Osteoblast (primary cell): ENCODE measurements around the gene PARP16. TPM values are rescaled to one million over a fixed set of nuclear protein-coding genes. Genes with fewer than 3 reads are reported as not detected.

Experiments
- DNase-seq: peaks from one replicate; pipeline ENCODE4 v3.0.0; 2011; ENCODE audit warnings: low spot score, mixed read lengths; ENCODE audit not compliant: insufficient read length; ENCODE audit errors: missing footprints
- H2AFZ ChIP-seq: 2 replicates; pipeline ENCODE4 v1.6.0; 2011; ENCODE audit warnings: mild to moderate bottlenecking, low read length
- H3K27ac ChIP-seq: 2 replicates; pipeline ENCODE4 v1.5.1; 2011; ENCODE audit warnings: mild to moderate bottlenecking, low read depth, low read length, moderate library complexity
- H3K27me3 ChIP-seq: 2 replicates; pipeline ENCODE4 v1.6.0; 2012; ENCODE audit warnings: mild to moderate bottlenecking, control low read depth, inconsistent platforms, low read length, moderate library complexity; ENCODE audit not compliant: insufficient read depth
- H3K36me3 ChIP-seq: 2 replicates; pipeline ENCODE4 v1.5.1; 2011; ENCODE audit warnings: mild to moderate bottlenecking, low read length, control low read depth, moderate library complexity; ENCODE audit not compliant: insufficient read depth
- H3K4me1 ChIP-seq: 2 replicates; pipeline ENCODE4 v1.5.1; 2011; ENCODE audit warnings: mild to moderate bottlenecking, low read length, control low read depth, moderate library complexity; ENCODE audit not compliant: insufficient read depth
- H3K4me2 ChIP-seq: 2 replicates; pipeline ENCODE4 v1.6.0; 2011; ENCODE audit warnings: mild to moderate bottlenecking, low read length; ENCODE audit not compliant: insufficient read depth
- H3K4me3 ChIP-seq: fragments of 200-600 bp; sonication (generic); 3 replicates; pipeline ENCODE4 v1.5.1; 2012; ENCODE audit warnings: mild to moderate bottlenecking, low read length, inconsistent platforms; ENCODE audit not compliant: insufficient read depth
- H3K79me2 ChIP-seq: 2 replicates; pipeline ENCODE4 v1.6.0; 2012; ENCODE audit warnings: mild to moderate bottlenecking, low read length, control low read depth, inconsistent platforms; ENCODE audit not compliant: insufficient read depth
- H3K9me3 ChIP-seq: 2 replicates; pipeline ENCODE4 v1.5.1; 2011; ENCODE audit warnings: low read depth, low read length, control low read depth
- H4K20me1 ChIP-seq: 2 replicates; pipeline ENCODE4 v1.6.0; 2012; ENCODE audit warnings: mild to moderate bottlenecking, low read length, control low read depth; ENCODE audit not compliant: insufficient read depth
- CTCF ChIP-seq: IDR thresholded peaks from 2 replicates; pipeline ENCODE4 v1.5.1; 2011; ENCODE audit warnings: mild to moderate bottlenecking, low read depth, low read length, moderate library complexity; ENCODE audit errors: extremely low read depth
- total RNA-seq: library from RNA; depleted of rRNA; stranded (reverse); fragments of >200 nt; gene quantifications from 2 replicates; pipeline ENCODE4 v1.2.3, GENCODE V29; 2012

PARP16 gene
- total RNA-seq, 1 donor: 6.2 TPM

GRCh38 chr15:65221697-65222096 lies 65.0 kb downstream of the PARP16 start:
- Histone ChIP-seq H3K27me3 (peaks cover 2% of the 10 kb centered on the region), H2AFZ (no peak overlapping the region), H3K4me1 (no peaks in the 10 kb centered on the region), H3K9me3 (no peaks in the 10 kb centered on the region), H3K79me2 (no peaks in the 10 kb centered on the region), H3K4me2 (no peak overlapping the region), H3K36me3 (no peaks in the 10 kb centered on the region), H4K20me1 (no peaks in the 10 kb centered on the region), H3K27ac (no peak overlapping the region), H3K4me3 (no peak overlapping the region)
- no peak for DNase-seq
- no peak for TF ChIP-seq CTCF

DNA sequence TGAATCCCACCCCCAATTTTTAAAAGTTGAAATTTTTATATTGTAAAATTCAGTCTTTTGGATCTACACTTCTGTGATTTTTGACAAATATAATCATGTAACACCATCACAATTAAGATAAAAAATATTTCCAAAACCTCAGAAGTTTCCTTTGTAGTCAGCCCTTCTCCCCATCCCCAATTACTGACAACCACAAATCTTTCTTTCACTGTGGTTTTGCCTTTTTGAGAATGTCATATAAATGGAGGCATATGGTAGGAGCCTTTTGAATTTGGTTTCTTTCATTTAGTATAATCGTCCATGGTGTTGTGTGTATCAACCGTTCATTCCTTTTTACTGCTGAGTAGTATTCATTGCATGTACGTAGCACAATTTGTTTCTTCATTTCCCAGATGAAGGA lies 67.5 kb downstream of the PARP16 start:
- no peak for TF ChIP-seq CTCF
- H3K4me1 ChIP-seq: no peaks in the 10 kb centered on the region
- H3K36me3 ChIP-seq: no peaks in the 10 kb centered on the region
- no peak overlapping the region for H3K27ac ChIP-seq
- no peaks in the 10 kb centered on the region for H3K9me3 ChIP-seq
- no peak overlapping the region for H3K4me2 ChIP-seq
- no peak overlapping the region for H3K4me3 ChIP-seq
- H3K79me2 ChIP-seq: no peaks in the 10 kb centered on the region
- H4K20me1 ChIP-seq: no peaks in the 10 kb centered on the region
- no peak for DNase-seq
- no peak overlapping the region for H2AFZ ChIP-seq
- peaks cover 2% of the 10 kb centered on the region for H3K27me3 ChIP-seq

DNA sequence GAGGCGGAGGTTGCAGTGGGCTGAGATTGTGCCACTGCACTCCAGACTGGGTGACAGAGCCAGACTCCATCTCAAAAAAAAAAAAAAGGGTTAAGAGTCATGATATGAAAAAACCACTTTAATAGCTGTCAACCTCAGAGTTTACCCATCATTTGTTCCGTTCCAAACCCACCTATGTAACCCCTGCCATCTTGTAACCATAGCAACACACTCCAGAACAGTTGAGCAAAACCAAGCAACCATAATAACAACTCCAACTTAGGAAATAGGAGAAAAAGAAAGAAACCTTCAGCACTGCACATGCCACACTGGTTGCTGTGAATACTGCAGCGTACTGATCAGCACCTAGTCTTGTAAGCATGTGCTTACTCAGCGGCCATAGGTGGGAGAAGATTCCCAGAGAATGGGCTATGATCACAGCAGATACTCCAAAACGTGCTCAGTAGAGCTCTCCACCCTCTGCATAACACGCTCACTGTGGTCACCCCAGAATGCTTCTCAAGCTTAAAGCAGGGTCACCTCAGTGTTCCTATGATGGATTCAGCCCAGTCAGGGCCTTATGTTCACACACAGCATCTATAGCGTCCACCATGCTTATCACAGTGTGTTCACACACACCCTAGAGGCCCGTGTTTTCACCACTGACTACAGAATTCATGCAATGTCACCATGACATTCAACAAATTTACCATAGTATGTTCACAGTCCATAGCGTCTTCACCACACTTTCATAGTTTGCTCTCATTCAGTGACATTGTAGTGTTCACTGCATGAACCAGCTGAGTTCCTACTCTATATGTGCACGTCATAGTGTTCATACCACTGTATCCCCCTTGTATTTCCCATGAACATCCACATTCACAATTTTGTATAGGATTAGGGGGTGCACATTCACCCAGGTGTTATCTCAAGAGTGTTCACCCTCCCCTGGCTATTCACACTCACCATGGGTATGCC lies 68.9 kb downstream of the PARP16 start:
- Histone ChIP-seq H3K79me2 (no peaks in the 10 kb centered on the region), H3K4me2 (no peak overlapping the region), H3K27me3 (peaks cover 2% of the 10 kb centered on the region), H3K36me3 (no peaks in the 10 kb centered on the region), H3K9me3 (no peaks in the 10 kb centered on the region), H4K20me1 (no peaks in the 10 kb centered on the region), H3K4me1 (no peaks in the 10 kb centered on the region), H3K4me3 (no peak overlapping the region), H3K27ac (no peak overlapping the region), H2AFZ (no peak overlapping the region)
- DNase-seq: no peak
- no peak for TF ChIP-seq CTCF

- Histone ChIP-seq H3K4me3 (no peak overlapping the region), H4K20me1 (no peaks in the 10 kb centered on the region), H3K4me2 (no peak overlapping the region), H3K4me1 (no peaks in the 10 kb centered on the region), H3K27me3 (peaks cover under 1% of the 10 kb centered on the region), H3K9me3 (no peaks in the 10 kb centered on the region), H3K36me3 (no peaks in the 10 kb centered on the region), H3K27ac (no peak overlapping the region), H3K79me2 (no peaks in the 10 kb centered on the region), H2AFZ (no peak overlapping the region)
- DNase-seq: no peak
- no peak for TF ChIP-seq CTCF
Observed at GRCh38 chr15:65215496-65215895, 71.2 kb downstream of the PARP16 start.
